ENCODE measurements around the gene GABRG3. TPM values are rescaled to one million over a fixed set of nuclear protein-coding genes. Genes with fewer than 3 reads are reported as not detected.

GABRG3 gene
- polyA plus RNA-seq, 1 experiment = not detected

DNA sequence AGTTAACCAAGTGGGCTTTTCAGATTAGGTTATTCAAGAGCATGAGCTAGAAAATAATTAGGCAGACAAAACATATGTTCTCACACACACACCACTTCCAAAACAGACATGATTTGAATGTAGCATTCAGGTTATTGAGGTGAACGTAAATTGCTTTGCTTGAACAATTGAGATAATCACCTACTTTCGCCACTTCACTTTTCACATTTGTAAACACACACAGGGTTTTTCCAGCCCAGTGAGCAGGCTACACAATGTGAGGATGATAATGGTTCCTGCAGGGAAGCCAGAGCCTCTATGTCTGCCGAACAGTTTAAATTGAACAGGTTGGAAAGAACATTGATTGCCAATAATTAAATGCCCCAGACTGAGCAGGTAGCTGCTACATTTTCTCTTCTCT lies 567.3 kb downstream of the GABRG3 start:
- TF ChIP-seq, protein P1, sequence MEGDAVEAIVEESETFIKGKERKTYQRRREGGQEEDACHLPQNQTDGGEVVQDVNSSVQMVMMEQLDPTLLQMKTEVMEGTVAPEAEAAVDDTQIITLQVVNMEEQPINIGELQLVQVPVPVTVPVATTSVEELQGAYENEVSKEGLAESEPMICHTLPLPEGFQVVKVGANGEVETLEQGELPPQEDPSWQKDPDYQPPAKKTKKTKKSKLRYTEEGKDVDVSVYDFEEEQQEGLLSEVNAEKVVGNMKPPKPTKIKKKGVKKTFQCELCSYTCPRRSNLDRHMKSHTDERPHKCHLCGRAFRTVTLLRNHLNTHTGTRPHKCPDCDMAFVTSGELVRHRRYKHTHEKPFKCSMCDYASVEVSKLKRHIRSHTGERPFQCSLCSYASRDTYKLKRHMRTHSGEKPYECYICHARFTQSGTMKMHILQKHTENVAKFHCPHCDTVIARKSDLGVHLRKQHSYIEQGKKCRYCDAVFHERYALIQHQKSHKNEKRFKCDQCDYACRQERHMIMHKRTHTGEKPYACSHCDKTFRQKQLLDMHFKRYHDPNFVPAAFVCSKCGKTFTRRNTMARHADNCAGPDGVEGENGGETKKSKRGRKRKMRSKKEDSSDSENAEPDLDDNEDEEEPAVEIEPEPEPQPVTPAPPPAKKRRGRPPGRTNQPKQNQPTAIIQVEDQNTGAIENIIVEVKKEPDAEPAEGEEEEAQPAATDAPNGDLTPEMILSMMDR (IDR thresholded peaks at IDR 0.05; ENCODE audit: insufficient read depth, low read depth, low read length) = no peak
- CTCF ChIA-PET = no interaction called here
- Histone ChIP-seq H3K4me3 (ENCODE audit: low read depth, low read length) (no peak overlapping the region), H3K36me3 (ENCODE audit: control insufficient read depth, insufficient read depth, low read length) (no peaks in the 10 kb centered on the region), H3K27me3 (ENCODE audit: control insufficient read depth, insufficient read depth, low read length) (no peaks in the 10 kb centered on the region)
- no peak for DNase-seq (ENCODE audit: low read depth)
- POLR2A ChIA-PET = no interaction called here

DNA sequence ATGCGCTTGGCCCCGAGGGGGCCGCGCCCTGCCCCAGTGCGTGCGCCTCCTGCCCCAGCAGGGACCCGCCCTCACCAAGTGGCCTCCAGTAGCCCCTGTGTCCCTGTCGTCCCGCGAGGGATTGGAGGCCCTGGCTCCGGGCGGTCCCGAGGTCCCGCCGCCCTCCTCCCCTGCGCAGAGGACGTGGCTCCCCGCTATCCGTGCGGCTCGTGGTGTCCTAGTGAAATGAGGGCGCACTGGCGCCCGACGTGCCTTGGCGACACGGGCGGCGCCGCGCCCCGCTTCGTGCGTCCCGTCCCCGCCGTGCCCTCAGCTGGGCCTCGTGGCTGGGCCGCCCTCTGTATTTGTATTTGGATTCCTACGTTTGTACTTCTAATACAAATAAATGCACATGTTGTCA lies 570.6 kb downstream of the GABRG3 start:
- CTCF ChIA-PET = no interaction called here
- Histone ChIP-seq H3K4me3 (ENCODE audit: low read depth, low read length) (no peak overlapping the region), H3K27me3 (ENCODE audit: control insufficient read depth, insufficient read depth, low read length) (no peaks in the 10 kb centered on the region), H3K36me3 (ENCODE audit: control insufficient read depth, insufficient read depth, low read length) (no peaks in the 10 kb centered on the region)
- POLR2A ChIA-PET = no interaction called here
- DNase-seq (ENCODE audit: low read depth) = no peak
- TF ChIP-seq, protein P1 (IDR thresholded peaks at IDR 0.05; ENCODE audit: insufficient read depth, low read depth, low read length) = no peak

DNA sequence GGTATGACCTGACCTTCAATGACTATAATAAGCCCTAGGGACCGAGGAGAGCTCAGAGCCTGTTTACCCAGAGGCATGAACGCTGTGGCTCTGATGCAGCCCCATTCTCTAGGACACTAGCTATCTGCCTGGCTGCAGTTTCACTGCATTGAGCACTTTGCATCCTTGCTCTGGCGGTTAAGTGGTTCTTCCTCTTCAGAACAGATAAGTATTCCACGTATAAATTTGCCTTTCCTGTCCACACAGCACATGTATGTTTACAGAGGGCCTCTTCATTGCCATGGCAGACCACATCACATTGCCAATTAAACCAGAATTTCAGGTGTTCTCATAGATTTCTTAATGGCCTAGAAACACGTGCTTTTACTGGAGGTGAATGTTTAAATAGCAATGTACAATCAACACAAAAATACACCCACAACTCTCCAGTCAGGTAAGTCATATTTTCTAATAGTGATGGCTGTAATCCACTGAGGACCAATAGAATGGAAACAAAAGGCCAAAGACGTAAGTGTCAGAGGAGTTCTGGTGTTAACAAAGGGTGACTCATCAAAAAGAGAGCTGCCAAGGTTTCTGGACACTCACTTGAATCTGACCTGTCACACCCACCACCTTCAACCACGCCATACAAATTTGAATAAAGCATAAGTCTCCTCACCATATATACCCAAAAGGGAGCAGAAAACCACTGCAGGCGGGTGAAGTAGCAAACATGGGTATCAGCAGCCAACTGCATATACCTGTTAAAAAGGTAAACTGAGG lies 574.7 kb downstream of the GABRG3 start:
- Histone ChIP-seq H3K36me3 (ENCODE audit: control insufficient read depth, insufficient read depth, low read length) (no peaks in the 10 kb centered on the region), H3K4me3 (ENCODE audit: low read depth, low read length) (no peak overlapping the region), H3K27me3 (ENCODE audit: control insufficient read depth, insufficient read depth, low read length) (no peaks in the 10 kb centered on the region)
- CTCF ChIA-PET = no interaction called here
- TF ChIP-seq, protein P1 (IDR thresholded peaks at IDR 0.05; ENCODE audit: insufficient read depth, low read depth, low read length) = no peak
- POLR2A ChIA-PET = no interaction called here
- DNase-seq (ENCODE audit: low read depth) = no peak

DNA sequence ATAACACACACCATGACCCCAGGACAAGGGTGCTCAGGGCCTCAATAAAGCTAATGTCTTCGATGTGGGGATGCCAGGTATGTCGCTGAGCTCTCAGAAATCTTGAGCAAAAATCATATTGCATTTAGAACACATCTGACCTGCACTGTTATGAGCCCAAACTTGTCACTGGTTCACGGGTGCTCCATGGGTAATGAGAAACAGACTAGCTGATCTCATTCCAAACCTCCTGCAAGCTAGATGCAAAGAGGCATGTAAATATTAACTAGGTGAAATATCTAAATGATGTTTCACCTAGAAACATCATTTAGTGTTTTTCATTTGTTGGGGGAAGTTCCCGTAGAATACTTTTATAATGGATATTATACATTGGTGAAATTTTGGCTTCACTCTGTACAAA lies 578.8 kb downstream of the GABRG3 start:
- H3K36me3 ChIP-seq (ENCODE audit: control insufficient read depth, insufficient read depth, low read length) = no peaks in the 10 kb centered on the region
- ChIA-PET POLR2A (no interaction called here), CTCF (no interaction called here)
- H3K27me3 ChIP-seq (ENCODE audit: control insufficient read depth, insufficient read depth, low read length) = no peaks in the 10 kb centered on the region
- DNase-seq (ENCODE audit: low read depth) = no peak
- H3K4me3 ChIP-seq (ENCODE audit: low read depth, low read length) = no peak overlapping the region
- TF ChIP-seq, protein P1 (IDR thresholded peaks at IDR 0.05; ENCODE audit: insufficient read depth, low read depth, low read length) = no peak

DNA sequence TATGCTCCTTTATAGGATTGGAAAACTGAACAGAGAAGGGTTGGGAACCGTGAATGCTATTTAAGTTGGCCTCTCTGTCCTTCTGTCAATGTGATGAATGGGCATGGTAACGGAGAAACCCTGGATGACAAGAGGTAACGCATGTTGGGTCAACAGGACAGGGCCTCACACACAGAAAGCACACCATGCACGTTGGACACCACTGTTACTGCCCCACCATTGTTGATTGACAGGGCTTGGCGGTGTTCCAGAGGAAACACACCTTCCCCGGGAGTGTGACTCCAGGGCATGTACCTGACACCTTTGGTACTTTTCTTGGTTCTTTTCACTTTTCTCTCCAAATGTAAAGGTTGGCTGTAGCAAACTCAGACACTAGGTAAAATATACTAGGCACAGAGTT lies 579.7 kb downstream of the GABRG3 start:
- TF ChIP-seq, protein P1 (IDR thresholded peaks at IDR 0.05; ENCODE audit: insufficient read depth, low read depth, low read length) = no peak
- no peaks in the 10 kb centered on the region for H3K36me3 ChIP-seq (ENCODE audit: control insufficient read depth, insufficient read depth, low read length)
- no peaks in the 10 kb centered on the region for H3K27me3 ChIP-seq (ENCODE audit: control insufficient read depth, insufficient read depth, low read length)
- DNase-seq (ENCODE audit: low read depth) = no peak
- ChIA-PET POLR2A (no interaction called here), CTCF (no interaction called here)
- H3K4me3 ChIP-seq (ENCODE audit: low read depth, low read length) = no peak overlapping the region

Measured in BJ (cell line).